CD4-positive, alpha-beta T cell (primary cell): Measurements from ENCODE around the gene STAMBP. TPM values are rescaled to one million over a fixed set of nuclear protein-coding genes. Genes with fewer than 3 reads are reported as not detected.

Source experiments
- ATAC-seq: fragments of 200-7000 bp; cut with Tn5 transposase; one replicate; pipeline ENCODE4 v1.10.0; 2022; ENCODE audit warnings: mild to moderate bottlenecking; ENCODE audit not compliant: poor library complexity
- CTCF ChIA-PET: fragments of 350-600 bp; sonication (Branson Sonifier 250); formaldehyde crosslinking; loops from one replicate; lab custom pipeline; 2021; ENCODE audit warnings: antibody characterized with exemption, inconsistent platforms; lab: Charles Lee
- POLR2A ChIA-PET: fragments of 350-600 bp; sonication (Branson Sonifier 250); formaldehyde crosslinking; loops from one replicate; lab custom pipeline; 2021; ENCODE audit warnings: antibody characterized with exemption, inconsistent platforms; lab: Charles Lee
- DNase-seq, 14 experiments: peaks; one replicate each; pipeline ENCODE4 v3.0.0-alpha.2; 2013 to 2020; ENCODE audit warnings: mixed read lengths in 2 of 14
- H3K27ac ChIP-seq, 2 donors: one replicate each; pipeline versions ENCODE4 v1.5.1 to v1.7.0; 2013; ENCODE audit warnings: low read length in 2 of 2, low read depth in 1 of 2, mild to moderate bottlenecking in 1 of 2
- H3K27me3 ChIP-seq, 2 experiments: 1 replicate in 1 of 2; 2 replicates in 1 of 2; pipeline versions ENCODE4 v1.6.1 to v1.7.0; 2013; ENCODE audit warnings: low read length in 2 of 2, control low read depth in 1 of 2, mild to moderate bottlenecking in 1 of 2, moderate library complexity in 1 of 2; ENCODE audit not compliant: insufficient read depth in 2 of 2, control insufficient read depth in 1 of 2
- H3K36me3 ChIP-seq: one replicate; pipeline ENCODE4 v1.6.1; 2013; ENCODE audit warnings: low read length, control low read depth; ENCODE audit not compliant: insufficient read depth
- H3K4me1 ChIP-seq: one replicate; pipeline ENCODE4 v1.6.1; 2013; ENCODE audit warnings: low read length, control low read depth; ENCODE audit not compliant: insufficient read depth
- H3K4me3 ChIP-seq: one replicate; pipeline ENCODE4 v1.5.1; 2013; ENCODE audit warnings: mild to moderate bottlenecking, low read length, moderate library complexity
- H3K9me3 ChIP-seq, 2 experiments: 1 replicate in 1 of 2; 2 replicates in 1 of 2; pipeline versions ENCODE4 v1.6.1 to v1.7.0; 2013; ENCODE audit warnings: low read length in 2 of 2, mild to moderate bottlenecking in 2 of 2, control low read depth in 1 of 2, moderate library complexity in 1 of 2; ENCODE audit not compliant: control insufficient read depth in 1 of 2, insufficient read depth in 1 of 2
- H3K27ac Mint-ChIP-seq: one replicate; pipeline ENCODE4 v1.8.0; 2020; ENCODE audit warnings: mixed read lengths
- H3K27me3 Mint-ChIP-seq: one replicate; pipeline ENCODE4 v1.8.0; 2021; ENCODE audit warnings: mixed read lengths
- H3K36me3 Mint-ChIP-seq: one replicate; pipeline ENCODE4 v1.8.0; 2021; ENCODE audit warnings: low read depth, mixed read lengths
- H3K4me1 Mint-ChIP-seq: one replicate; pipeline ENCODE4 v1.8.0; 2021; ENCODE audit warnings: low read depth, mixed read lengths
- H3K4me3 Mint-ChIP-seq: one replicate; pipeline ENCODE4 v1.8.0; 2020; ENCODE audit warnings: mild to moderate bottlenecking, mixed read lengths
- H3K9me3 Mint-ChIP-seq: one replicate; pipeline ENCODE4 v1.8.0; 2020; ENCODE audit warnings: mixed read lengths
- intact Hi-C, 2 experiments: fragments of 100-400 bp; cut with DNase I in 1 of 2; cut with micrococcal nuclease in 1 of 2; formaldehyde crosslinking; loops; one replicate each; pipeline versions ENCODE4 v1.15.1 to v1.9.0; 2023 to 2025; cut with DNase I, micrococcal nuclease
- total RNA-seq, 174 experiments: library from RNA in 2 of 174; stranded (reverse) in 2 of 174; gene quantifications; one replicate each; pipeline ENCODE4 v1.2.3 and lab custom pipeline; 2021 to 2026
- TF ChIP-seq, protein P1 (sequence below): fragments of 200-600 bp; IDR thresholded peaks from one replicate; pipeline ENCODE4 v1.8.0; 2022; ENCODE audit warnings: antibody characterized with exemption, mild to moderate bottlenecking

STAMBP gene
- total RNA-seq, 2 experiments from 2014 or later: 11.3 to 13.8 TPM

DNA sequence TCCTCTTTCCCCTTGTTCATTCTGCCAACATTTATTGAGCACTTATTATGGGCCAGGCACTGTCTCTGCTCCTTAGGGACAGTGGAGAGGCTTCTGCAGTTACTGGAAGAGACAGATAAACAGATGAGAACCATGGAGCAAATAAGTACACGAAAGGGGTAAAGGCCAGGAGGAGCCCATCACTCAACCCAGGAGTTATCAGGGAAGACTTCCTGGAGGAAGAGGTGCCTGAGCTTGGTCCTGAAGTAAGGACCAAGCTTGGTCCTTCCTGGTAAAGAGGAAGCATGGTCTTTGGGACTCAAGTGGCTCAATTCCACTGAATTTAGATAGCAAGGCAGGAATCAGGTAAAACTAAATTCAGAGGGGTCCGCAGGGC lies 65.7 kb downstream of the STAMBP start:
- POLR2A ChIA-PET: no interaction called here

DNA sequence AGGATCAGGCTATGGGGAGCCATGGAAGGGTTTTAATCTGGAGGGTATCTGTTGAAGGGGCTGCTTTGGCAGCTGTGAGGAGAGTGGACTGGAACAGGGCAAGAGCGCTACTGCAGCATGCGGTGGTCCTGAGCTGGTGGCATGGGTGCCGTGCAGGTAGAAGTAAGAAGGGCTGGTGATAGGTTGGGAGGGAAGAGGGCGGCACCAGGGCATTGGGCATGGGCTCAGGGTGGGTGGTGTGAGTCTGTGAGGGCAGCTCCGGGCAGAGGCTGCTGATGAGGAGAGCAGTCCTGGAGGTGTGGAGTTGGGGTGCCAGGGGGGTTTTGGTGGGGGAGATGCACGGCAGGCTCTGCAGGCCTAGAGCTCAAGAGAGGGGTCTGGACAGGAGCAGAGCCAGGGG lies 66.1 kb downstream of the STAMBP start:
- CTCF ChIA-PET: no interaction called here
- H3K4me3 Mint-ChIP-seq: no peak overlapping the region

More for the DNA sequence above, 65.7 kb downstream of the STAMBP start:
- Histone ChIP-seq H3K27ac (no peak overlapping the region), H3K27me3 (no peaks in the 10 kb centered on the region), H3K4me1 (peaks cover 21% of the 10 kb centered on the region), H3K9me3 (no peaks in the 10 kb centered on the region), H3K36me3 (no peaks in the 10 kb centered on the region), H3K4me3 (no peak overlapping the region)
- Mint-ChIP-seq H3K4me3 (no peak overlapping the region), H3K36me3 (no peaks in the 10 kb centered on the region), H3K27ac (peak overlapping the region; percentile 45), H3K27me3 (no peaks in the 10 kb centered on the region), H3K4me1 (peaks cover 24% of the 10 kb centered on the region), H3K9me3 (no peaks in the 10 kb centered on the region)
- CTCF ChIA-PET: no interaction called here
- intact Hi-C loops: no loop called here
- DNase-seq (no peak), ATAC-seq (no peak)
- TF ChIP-seq, protein P1, sequence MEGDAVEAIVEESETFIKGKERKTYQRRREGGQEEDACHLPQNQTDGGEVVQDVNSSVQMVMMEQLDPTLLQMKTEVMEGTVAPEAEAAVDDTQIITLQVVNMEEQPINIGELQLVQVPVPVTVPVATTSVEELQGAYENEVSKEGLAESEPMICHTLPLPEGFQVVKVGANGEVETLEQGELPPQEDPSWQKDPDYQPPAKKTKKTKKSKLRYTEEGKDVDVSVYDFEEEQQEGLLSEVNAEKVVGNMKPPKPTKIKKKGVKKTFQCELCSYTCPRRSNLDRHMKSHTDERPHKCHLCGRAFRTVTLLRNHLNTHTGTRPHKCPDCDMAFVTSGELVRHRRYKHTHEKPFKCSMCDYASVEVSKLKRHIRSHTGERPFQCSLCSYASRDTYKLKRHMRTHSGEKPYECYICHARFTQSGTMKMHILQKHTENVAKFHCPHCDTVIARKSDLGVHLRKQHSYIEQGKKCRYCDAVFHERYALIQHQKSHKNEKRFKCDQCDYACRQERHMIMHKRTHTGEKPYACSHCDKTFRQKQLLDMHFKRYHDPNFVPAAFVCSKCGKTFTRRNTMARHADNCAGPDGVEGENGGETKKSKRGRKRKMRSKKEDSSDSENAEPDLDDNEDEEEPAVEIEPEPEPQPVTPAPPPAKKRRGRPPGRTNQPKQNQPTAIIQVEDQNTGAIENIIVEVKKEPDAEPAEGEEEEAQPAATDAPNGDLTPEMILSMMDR: no peak

DNA sequence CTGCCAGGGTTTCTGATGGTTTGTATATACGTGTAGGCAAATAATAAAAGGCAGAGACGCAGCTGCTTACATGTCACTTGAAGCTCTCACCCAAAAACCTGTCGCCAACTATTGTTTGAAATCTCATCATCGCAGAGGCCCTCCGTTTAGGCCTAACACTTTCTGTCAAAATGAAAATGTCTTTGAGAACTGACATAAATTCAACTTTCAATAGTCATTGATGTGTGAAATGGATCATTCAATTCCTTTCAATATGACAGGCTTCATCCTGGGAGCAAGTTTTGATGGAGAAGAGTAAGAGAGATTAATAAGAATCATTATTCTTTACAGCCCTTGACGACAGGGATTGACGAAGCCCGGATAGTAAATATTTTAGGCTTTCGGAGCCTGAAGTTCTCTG lies 66.7 kb downstream of the STAMBP start:
- H3K27ac ChIP-seq: no peak overlapping the region
- DNase-seq: no peak
- ChIA-PET POLR2A (no interaction called here), CTCF (no interaction called here)
- intact Hi-C loops: no loop called here
- TF ChIP-seq, protein P1: no peak
- Mint-ChIP-seq H3K4me3 (no peak overlapping the region), H3K9me3 (no peaks in the 10 kb centered on the region), H3K27ac (no peak overlapping the region), H3K4me1 (peaks cover 24% of the 10 kb centered on the region), H3K27me3 (no peaks in the 10 kb centered on the region), H3K36me3 (no peaks in the 10 kb centered on the region)
- H3K36me3 ChIP-seq: no peaks in the 10 kb centered on the region
- H3K27me3 ChIP-seq: no peaks in the 10 kb centered on the region
- ATAC-seq: no peak
- peaks cover 21% of the 10 kb centered on the region for H3K4me1 ChIP-seq
- H3K9me3 ChIP-seq: no peaks in the 10 kb centered on the region
- H3K4me3 ChIP-seq: no peak overlapping the region

More for the DNA sequence above, 66.1 kb downstream of the STAMBP start:
- DNase-seq (no peak), ATAC-seq (no peak)
- no peaks in the 10 kb centered on the region for H3K27me3 Mint-ChIP-seq
- Histone ChIP-seq H3K27ac (no peak overlapping the region), H3K36me3 (no peaks in the 10 kb centered on the region), H3K4me3 (no peak overlapping the region), H3K27me3 (no peaks in the 10 kb centered on the region), H3K4me1 (peaks cover 21% of the 10 kb centered on the region), H3K9me3 (no peaks in the 10 kb centered on the region)
- peaks cover 24% of the 10 kb centered on the region for H3K4me1 Mint-ChIP-seq
- POLR2A ChIA-PET: no interaction called here
- H3K36me3 Mint-ChIP-seq: no peaks in the 10 kb centered on the region
- TF ChIP-seq, protein P1: no peak
- H3K27ac Mint-ChIP-seq: no peak overlapping the region
- H3K9me3 Mint-ChIP-seq: no peaks in the 10 kb centered on the region
- intact Hi-C loops: no loop called here
